GM12878 (cell line): ENCODE measurements around the gene MSI2. TPM values are rescaled to one million over a fixed set of nuclear protein-coding genes. Genes with fewer than 3 reads are reported as not detected.

Experiments used
- ASH2L ChIP-seq: fragments of 300-600, 200-600 bp; sonication (generic); IDR thresholded peaks from 2 replicates; pipeline ENCODE4 v1.6.1; 2017; ENCODE audit warnings: low read depth, mild to moderate bottlenecking, borderline replicate concordance
- BMI1 ChIP-seq: fragments of 450-650 bp; IDR thresholded peaks from 2 replicates; pipeline ENCODE4 v1.6.1; 2016; ENCODE audit warnings: mild to moderate bottlenecking, moderate library complexity, borderline replicate concordance
- ELK1 ChIP-seq: IDR thresholded peaks from 2 replicates; pipeline ENCODE4 v1.6.1; 2012; ENCODE audit warnings: low read depth, low read length, improper control_type of control experiment
- EP300 ChIP-seq, 2 experiments: fragments of 150-350 bp in 1 of 2; IDR thresholded peaks; 2 replicates each; pipeline ENCODE4 v1.6.1; 2011 to 2012; ENCODE audit warnings: low read depth in 2 of 2, low read length in 2 of 2, borderline replicate concordance in 1 of 2, improper control_type of control experiment in 1 of 2, inconsistent platforms in 1 of 2; ENCODE audit not compliant: control insufficient read depth in 1 of 2
- EZH2 ChIP-seq: IDR thresholded peaks from 2 replicates; pipeline ENCODE4 v1.6.1; 2012; ENCODE audit warnings: low read depth, mild to moderate bottlenecking, control low read depth, inconsistent platforms, low read length, borderline replicate concordance; ENCODE audit not compliant: control insufficient read depth
- FOXK2 ChIP-seq: fragments of 450-650 bp; IDR thresholded peaks from 2 replicates; pipeline ENCODE4 v1.6.1; 2017; ENCODE audit warnings: mild to moderate bottlenecking, moderate library complexity
- IRF4 ChIP-seq: IDR thresholded peaks from 2 replicates; pipeline ENCODE4 v1.6.1; 2011; ENCODE audit warnings: low read depth, low read length
- LARP7 ChIP-seq: fragments of 450-650 bp; IDR thresholded peaks from 2 replicates; pipeline ENCODE4 v1.6.1; 2017; ENCODE audit warnings: mild to moderate bottlenecking
- MXI1 ChIP-seq: fragments of 150-350 bp; IDR thresholded peaks from 2 replicates; pipeline ENCODE4 v1.6.1; 2011; ENCODE audit warnings: low read depth, mild to moderate bottlenecking, inconsistent platforms, low read length, improper control_type of control experiment
- NFYA ChIP-seq: IDR thresholded peaks from 2 replicates; pipeline ENCODE4 v1.6.1; 2011; ENCODE audit warnings: low read depth, mild to moderate bottlenecking, low read length, improper control_type of control experiment, borderline replicate concordance
- NKRF ChIP-seq: fragments of 450-650 bp; conservative IDR thresholded peaks from 2 replicates; pipeline ENCODE4 v1.6.1; 2017; ENCODE audit warnings: mild to moderate bottlenecking, moderate library complexity
- POLR2A ChIP-seq: IDR thresholded peaks from 2 replicates; pipeline ENCODE4 v1.6.1; 2011; ENCODE audit warnings: low read depth, mild to moderate bottlenecking, low read length
- RFX5 ChIP-seq: IDR thresholded peaks from 2 replicates; pipeline ENCODE4 v1.6.1; 2011; ENCODE audit warnings: low read depth, low read length, improper control_type of control experiment
- SMAD1 ChIP-seq: fragments of 450-650 bp; IDR thresholded peaks from 2 replicates; pipeline ENCODE4 v1.6.1; 2018; ENCODE audit warnings: mild to moderate bottlenecking, low read depth; ENCODE audit not compliant: partially characterized antibody
- TCF7 ChIP-seq: IDR thresholded peaks from 2 replicates; pipeline ENCODE4 v1.6.1; 2014; ENCODE audit warnings: antibody characterized with exemption, borderline replicate concordance
- USF2 ChIP-seq: IDR thresholded peaks from 2 replicates; pipeline ENCODE4 v1.6.1; 2011; ENCODE audit warnings: low read depth, low read length, improper control_type of control experiment, borderline replicate concordance
- YY1 ChIP-seq: IDR thresholded peaks from 2 replicates; pipeline ENCODE4 v1.6.1; 2011; ENCODE audit warnings: low read depth, mild to moderate bottlenecking, low read length
- polyA plus RNA-seq, 11 experiments: library from polyadenylated mRNA; depleted of rRNA in 4 of 11; unstranded in 6 of 11; stranded (reverse) in 5 of 11; fragments of >200 nt; fragmentation: Nextera tagmentation in 4 of 11; fragmentation: Illumina TruSeq in 1 of 11; extraction: Ambion mirVana in 4 of 11; extraction: Trizol in 1 of 11; gene quantifications; 1 replicate in 1 of 11; 2 replicates in 10 of 11; pipeline versions ENCODE4 v1.2.1 to v1.2.3, GENCODE V29; 2011 to 2016; ENCODE audit warnings: inconsistent platforms in 2 of 11, missing spikeins in 2 of 11, low read depth in 1 of 11
- total RNA-seq, 4 experiments: library from RNA; depleted of rRNA in 3 of 4; stranded (reverse); fragments of >200 nt in 3 of 4; fragmentation: Illumina TruSeq in 1 of 4; extraction: Trizol in 1 of 4; gene quantifications; 2 replicates each; pipeline versions ENCODE4 v1.2.1 to v1.2.3, GENCODE V29; 2013 to 2021

MSI2 gene
- total and polyA plus RNA-seq, 10 of the 15 experiments (the other 5 are each of a cell fraction or from before 2014, with no cell fraction given) = 6.1 to 76.1 (median 42.0) TPM

- no peak for TF ChIP-seq EZH2
- peak; percentile 32; the same call in 1 of the 2 replicates for TF ChIP-seq BMI1
- no peak for TF ChIP-seq POLR2A
- no peak for TF ChIP-seq NFYA
- TF ChIP-seq LARP7 = no peak
- no peak for TF ChIP-seq ASH2L
- no peak for TF ChIP-seq YY1
- TF ChIP-seq IRF4 = peak; percentile 32; the same call in 1 of the 2 replicates
- no peak; the same call in 1 of the 2 replicates for TF ChIP-seq MXI1
- no peak for TF ChIP-seq ELK1
- no peak for TF ChIP-seq FOXK2
- TF ChIP-seq TCF7 = no peak
- peak in 1 of 2 experiments; percentile 22; a peak in 1 of 4 replicates for TF ChIP-seq EP300 (IDR thresholded peaks at IDR 0.05; ENCODE audit: borderline replicate concordance in 1 of 2, control insufficient read depth in 1 of 2, low read depth in 2 of 2, low read length in 2 of 2)
- TF ChIP-seq RFX5 = no peak
- TF ChIP-seq USF2 = no peak
- TF ChIP-seq SMAD1 = peak; percentile 67
- TF ChIP-seq NKRF = no peak
Observed at GRCh38 chr17:57578608-57579225, 322.4 kb downstream of the MSI2 start (continued).
